Measurements from ENCODE around the gene THEM5.

The THEM5 gene

GRCh38 chr1:151801310-151801820 lies 52.1 kb downstream of the THEM5 start:
- no peak for DNase-seq (ENCODE audit: low read depth, low spot score)

- DNase-seq (ENCODE audit: low read depth, low spot score) = no peak
These were observed 52.7 kb downstream of the THEM5 start for GRCh38 chr1:151800830-151801229.

GRCh38 chr1:151799179-151800022 lies 54.1 kb downstream of the THEM5 start:
- DNase-seq (ENCODE audit: low read depth, low spot score) = no peak

- DNase-seq (ENCODE audit: low read depth, low spot score) = no peak
These were observed 54.9 kb downstream of the THEM5 start for GRCh38 chr1:151798571-151798970.
